C1 segment of cervical spinal cord (tissue), 14 donors: ENCODE measurements around the gene AFG1L.
A peak's percentile ranks its signal among the peaks of the same experiment; 100 is the strongest.
"Not testable (repeated sequence)": the region's sequence is repeated elsewhere in the genome, so short reads cannot be mapped to it uniquely, and the experiment has no call there.

Experiments
- DNase-seq, 14 donors: peaks; one replicate each; lab custom pipeline; 2025; lab: John Stamatoyannopoulos, UW

Gene AFG1L

GRCh38 chr6:108518714-108519576 is 224.1 kb downstream of the AFG1L start:
- DNase-seq: no peak

- no peak for DNase-seq
Measured at GRCh38 chr6:108521616-108522107, 226.8 kb downstream of the AFG1L start.

- DNase-seq: no peak
Measured at GRCh38 chr6:108523697-108524096, 228.8 kb downstream of the AFG1L start.

GRCh38 chr6:108524528-108525248 is 229.8 kb downstream of the AFG1L start:
- DNase-seq: no peak

- DNase-seq: peak in 1 of 14 donors; percentile 7
Measured at GRCh38 chr6:108526739-108527174, 231.9 kb downstream of the AFG1L start.

GRCh38 chr6:108528878-108529277 is 234.0 kb downstream of the AFG1L start:
- no peak for DNase-seq

GRCh38 chr6:108531332-108531731 is 236.5 kb downstream of the AFG1L start:
- DNase-seq: no peak

- DNase-seq: no peak
Measured at GRCh38 chr6:108535114-108535742, 240.4 kb downstream of the AFG1L start.

GRCh38 chr6:108535920-108536535 is 241.2 kb downstream of the AFG1L start:
- DNase-seq: not testable (repeated sequence)

GRCh38 chr6:108541843-108542759 is 247.2 kb downstream of the AFG1L start:
- peak in 11 of 14 donors; percentile 15 to 59 (median 40) for DNase-seq

- no peak for DNase-seq
Measured at GRCh38 chr6:108543175-108543940, 248.5 kb downstream of the AFG1L start.

- peak in 1 of 14 donors; percentile 76 for DNase-seq
Measured at GRCh38 chr6:108544606-108545005, 249.8 kb downstream of the AFG1L start.

- no peak for DNase-seq
Measured at GRCh38 chr6:108546079-108547049, 251.5 kb downstream of the AFG1L start.

- DNase-seq: no peak
Measured at GRCh38 chr6:108549241-108549640, 254.4 kb downstream of the AFG1L start.

- no peak for DNase-seq
Measured at GRCh38 chr6:108549741-108550140, 254.9 kb downstream of the AFG1L start.

GRCh38 chr6:108550256-108550655 is 255.4 kb downstream of the AFG1L start:
- DNase-seq: no peak

GRCh38 chr6:108555399-108556052 is 260.7 kb downstream of the AFG1L start:
- DNase-seq: no peak

GRCh38 chr6:108556250-108556649 is 261.4 kb downstream of the AFG1L start:
- DNase-seq: no peak
